ENCODE measurements around the gene ABHD4. TPM values are rescaled to one million over a fixed set of nuclear protein-coding genes. Genes with fewer than 3 reads are reported as not detected.

ABHD4 gene
- total and polyA plus RNA-seq, 10 of the 15 experiments (the other 5 are each of a cell fraction or from before 2014, with no cell fraction given) = 5.4 to 28.7 (median 10.8) TPM

DNA sequence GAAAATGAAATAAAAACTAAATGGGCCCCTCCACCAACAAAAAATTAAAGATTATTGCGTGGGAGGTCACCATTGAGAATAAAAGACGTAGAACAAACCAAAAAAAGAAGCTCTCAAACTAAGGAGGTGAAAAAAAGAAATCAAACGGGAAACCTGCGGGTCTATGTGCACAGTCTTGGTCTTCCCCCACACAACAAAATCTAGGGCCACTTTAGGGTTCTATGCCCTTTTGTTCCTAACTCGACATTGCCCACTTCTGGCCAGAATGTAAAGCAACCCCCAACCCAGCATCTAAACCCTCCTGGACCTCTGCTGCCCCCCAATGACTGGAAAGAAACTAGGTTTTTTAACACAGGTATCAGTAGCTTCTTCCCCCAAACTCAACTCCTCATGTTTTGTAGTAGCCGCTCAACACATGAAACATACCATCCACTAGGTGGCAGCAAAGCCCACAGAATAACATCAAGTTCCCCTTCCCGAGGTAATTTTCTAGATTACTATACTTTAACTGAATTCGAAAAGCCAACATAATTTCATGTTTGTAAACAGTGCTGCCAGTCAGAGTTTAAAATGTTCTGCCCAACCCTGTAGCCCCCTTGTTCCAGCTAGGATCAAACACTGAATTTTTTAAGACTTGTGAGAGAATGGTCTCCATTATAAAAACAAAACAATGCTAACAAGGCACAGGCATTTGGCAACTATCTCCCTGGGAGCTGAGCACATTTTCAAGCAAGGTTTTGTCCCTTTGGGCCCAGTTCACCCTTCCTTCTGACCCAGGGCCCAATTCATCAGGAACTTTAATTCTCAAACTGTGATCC, 27.8 kb upstream of the ABHD4 start (continued):
- peak; percentile 87; the same call in 1 of the 2 replicates for TF ChIP-seq STAT3 (IDR thresholded peaks at IDR 0.05; ENCODE audit: low read depth, low read length)
- TF ChIP-seq RFX5 (IDR thresholded peaks at IDR 0.05; ENCODE audit: low read depth, low read length) = no peak
- TF ChIP-seq TBL1XR1 (IDR thresholded peaks at IDR 0.05; ENCODE audit: low read depth, low read length) = 0 out of 2 replicates have a peak, but pooled peaks have one; percentile 80
- TF ChIP-seq EED (IDR thresholded peaks at IDR 0.05; ENCODE audit: low read depth) = peak; percentile 81
- peak; percentile 95 for TF ChIP-seq ZBED1 (IDR thresholded peaks at IDR 0.05; ENCODE audit: borderline replicate concordance)
- TF ChIP-seq HDGF (IDR thresholded peaks at IDR 0.05) = no peak
- TF ChIP-seq SMC3 (IDR thresholded peaks at IDR 0.05; ENCODE audit: borderline replicate concordance, low read length) = peak; percentile 100
- TF ChIP-seq, protein P1, sequence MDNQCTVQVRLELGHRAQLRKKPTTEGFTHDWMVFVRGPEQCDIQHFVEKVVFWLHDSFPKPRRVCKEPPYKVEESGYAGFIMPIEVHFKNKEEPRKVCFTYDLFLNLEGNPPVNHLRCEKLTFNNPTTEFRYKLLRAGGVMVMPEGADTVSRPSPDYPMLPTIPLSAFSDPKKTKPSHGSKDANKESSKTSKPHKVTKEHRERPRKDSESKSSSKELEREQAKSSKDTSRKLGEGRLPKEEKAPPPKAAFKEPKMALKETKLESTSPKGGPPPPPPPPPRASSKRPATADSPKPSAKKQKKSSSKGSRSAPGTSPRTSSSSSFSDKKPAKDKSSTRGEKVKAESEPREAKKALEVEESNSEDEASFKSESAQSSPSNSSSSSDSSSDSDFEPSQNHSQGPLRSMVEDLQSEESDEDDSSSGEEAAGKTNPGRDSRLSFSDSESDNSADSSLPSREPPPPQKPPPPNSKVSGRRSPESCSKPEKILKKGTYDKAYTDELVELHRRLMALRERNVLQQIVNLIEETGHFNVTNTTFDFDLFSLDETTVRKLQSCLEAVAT (IDR thresholded peaks at IDR 0.05) = peak; percentile 96
- TF ChIP-seq ZNF217 (IDR thresholded peaks at IDR 0.05) = 0 out of 2 replicates have a peak, but pooled peaks have one; percentile 36
- peak; percentile 98 for TF ChIP-seq ZNF592 (IDR thresholded peaks at IDR 0.05)
- TF ChIP-seq MEF2B (IDR thresholded peaks at IDR 0.05; ENCODE audit: partially characterized antibody, poor library complexity, severe bottlenecking) = peak; percentile 77
- no peak for TF ChIP-seq EGR1 (IDR thresholded peaks at IDR 0.05; ENCODE audit: borderline replicate concordance in 1 of 2, low read depth in 2 of 2, low read length in 2 of 2)
- TF ChIP-seq, protein P2, sequence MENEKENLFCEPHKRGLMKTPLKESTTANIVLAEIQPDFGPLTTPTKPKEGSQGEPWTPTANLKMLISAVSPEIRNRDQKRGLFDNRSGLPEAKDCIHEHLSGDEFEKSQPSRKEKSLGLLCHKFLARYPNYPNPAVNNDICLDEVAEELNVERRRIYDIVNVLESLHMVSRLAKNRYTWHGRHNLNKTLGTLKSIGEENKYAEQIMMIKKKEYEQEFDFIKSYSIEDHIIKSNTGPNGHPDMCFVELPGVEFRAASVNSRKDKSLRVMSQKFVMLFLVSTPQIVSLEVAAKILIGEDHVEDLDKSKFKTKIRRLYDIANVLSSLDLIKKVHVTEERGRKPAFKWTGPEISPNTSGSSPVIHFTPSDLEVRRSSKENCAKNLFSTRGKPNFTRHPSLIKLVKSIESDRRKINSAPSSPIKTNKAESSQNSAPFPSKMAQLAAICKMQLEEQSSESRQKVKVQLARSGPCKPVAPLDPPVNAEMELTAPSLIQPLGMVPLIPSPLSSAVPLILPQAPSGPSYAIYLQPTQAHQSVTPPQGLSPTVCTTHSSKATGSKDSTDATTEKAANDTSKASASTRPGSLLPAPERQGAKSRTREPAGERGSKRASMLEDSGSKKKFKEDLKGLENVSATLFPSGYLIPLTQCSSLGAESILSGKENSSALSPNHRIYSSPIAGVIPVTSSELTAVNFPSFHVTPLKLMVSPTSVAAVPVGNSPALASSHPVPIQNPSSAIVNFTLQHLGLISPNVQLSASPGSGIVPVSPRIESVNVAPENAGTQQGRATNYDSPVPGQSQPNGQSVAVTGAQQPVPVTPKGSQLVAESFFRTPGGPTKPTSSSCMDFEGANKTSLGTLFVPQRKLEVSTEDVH (IDR thresholded peaks at IDR 0.05; ENCODE audit: low read depth, partially characterized antibody) = no peak
- TF ChIP-seq RAD21 (IDR thresholded peaks at IDR 0.05; ENCODE audit: insufficient read depth, low read depth, low read length) = peak; percentile 99
- no peak for TF ChIP-seq CBX3 (IDR thresholded peaks at IDR 0.05; ENCODE audit: borderline replicate concordance, low read depth)
- peak; percentile 88 for TF ChIP-seq ZNF24 (IDR thresholded peaks at IDR 0.05)
- peak; percentile 48; the same call in 1 of the 2 replicates for TF ChIP-seq RAD51 (IDR thresholded peaks at IDR 0.05)
- peak; percentile 71 for TF ChIP-seq MXI1 (IDR thresholded peaks at IDR 0.05; ENCODE audit: low read depth, low read length)
- no peak for TF ChIP-seq EZH2 (IDR thresholded peaks at IDR 0.05; ENCODE audit: borderline replicate concordance, control insufficient read depth, low read depth, low read length)
- TF ChIP-seq CEBPB (IDR thresholded peaks at IDR 0.05; ENCODE audit: borderline replicate concordance in 1 of 2, low read depth in 2 of 2, low read length in 2 of 2) = no peak
- no peak for TF ChIP-seq BCL11A (IDR thresholded peaks at IDR 0.05; ENCODE audit: low read depth, low read length)
